ENCODE results near the gene SSC4D. TPM values are rescaled to one million over a fixed set of nuclear protein-coding genes. Genes with fewer than 3 reads are reported as not detected.
"Not testable (repeated sequence)": the region's sequence is repeated elsewhere in the genome, so short reads cannot be mapped to it uniquely, and the experiment has no call there.

SSC4D gene
- total and polyA plus RNA-seq, 11 donors, result 0.23 to 1.6 (median 0.72) TPM

DNA sequence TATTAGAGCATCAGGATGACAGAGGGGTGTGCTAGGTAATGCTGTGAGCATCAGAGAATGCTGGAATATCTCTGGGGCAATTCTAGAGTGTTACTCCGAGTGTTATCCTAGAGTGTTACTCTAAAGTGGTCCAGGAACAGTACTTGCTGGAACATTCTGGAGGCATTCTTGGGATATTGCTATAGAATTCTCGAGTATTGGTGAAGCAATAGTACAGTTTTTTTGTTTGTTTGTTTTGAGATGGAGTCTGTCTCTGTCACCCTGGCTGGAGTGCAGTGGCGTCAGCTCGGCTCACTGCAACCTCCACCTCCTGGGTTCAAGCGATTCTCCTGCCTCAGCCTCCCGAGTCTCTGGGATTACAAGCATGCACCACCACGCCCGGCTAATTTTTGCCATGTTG, 12.6 kb downstream of the SSC4D start:
- TF ChIP-seq CTCF (IDR thresholded peaks at IDR 0.05) (no peak), POLR2A (IDR thresholded peaks at IDR 0.05) (no peak)
- intact Hi-C loops (cut with DNase I), result no loop called here
- no peaks in the 10 kb centered on the region for H3K27me3 ChIP-seq
- H3K4me1 ChIP-seq, result peaks cover 0 to 33% (median 16%) of the 10 kb centered on the region in 12 donors
- H3K9me3 ChIP-seq, result no peaks in the 10 kb centered on the region
- 63 to 76% (median 70%) methylated on average over 8 of the region's 8 CpGs for WGBS, 4 donors
- H3K27ac ChIP-seq, result no peak overlapping the region
- H3K36me3 ChIP-seq, result no peaks in the 10 kb centered on the region
- DNase-seq (no peak), ATAC-seq (no peak)
- H3K4me3 ChIP-seq, result peak overlapping the region in 8 of 12 donors; percentile 24 to 64 (median 52)

- Histone ChIP-seq H3K4me3 (no peak overlapping the region), H3K36me3 (no peaks in the 10 kb centered on the region), H3K27me3 (no peaks in the 10 kb centered on the region), H3K9me3 (no peaks in the 10 kb centered on the region), H3K4me1 (peaks cover 0 to 33% (median 16%) of the 10 kb centered on the region in 12 donors), H3K27ac (no peak overlapping the region)
- no peak for TF ChIP-seq CTCF (IDR thresholded peaks at IDR 0.05)
- no peak for TF ChIP-seq POLR2A (IDR thresholded peaks at IDR 0.05)
- intact Hi-C loops (cut with DNase I), result no loop called here
- 74 to 79% (median 78%) methylated on average over 13 of the region's 13 CpGs for WGBS, 4 donors
- ATAC-seq (no peak), DNase-seq (no peak)
Observed at GRCh38 chr7:76395965-76396726, 13.4 kb downstream of the SSC4D start.

DNA sequence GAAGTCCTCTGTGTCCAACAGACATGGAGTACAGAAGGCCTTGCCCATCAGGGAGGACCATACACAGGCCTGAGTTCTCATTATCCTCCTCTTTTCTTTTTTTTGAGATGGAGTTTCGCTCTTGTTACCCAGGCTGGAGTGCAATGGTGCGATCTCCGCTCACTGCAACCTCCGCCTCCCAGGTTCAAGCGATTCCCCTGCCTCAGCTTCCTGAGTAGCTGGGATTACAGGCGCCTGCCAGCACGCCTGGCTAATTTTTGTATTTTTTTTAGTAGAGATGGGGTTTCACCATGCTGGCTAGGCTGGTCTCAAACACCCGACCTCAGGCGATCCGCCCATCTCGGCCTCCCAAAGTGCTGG, 13.9 kb downstream of the SSC4D start:
- H3K36me3 ChIP-seq; DNase-seq; intact Hi-C loops (cut with DNase I); H3K9me3 ChIP-seq; H3K27me3 ChIP-seq; H3K4me3 ChIP-seq; ATAC-seq; H3K27ac ChIP-seq: not testable (repeated sequence)
- peaks cover 0 to 33% (median 16%) of the 10 kb centered on the region in 12 donors for H3K4me1 ChIP-seq
- 83 to 96% (median 96%) methylated on average over 11 of the region's 11 CpGs for WGBS, 4 donors

- no peak for TF ChIP-seq CTCF (IDR thresholded peaks at IDR 0.05)
- no peak for TF ChIP-seq POLR2A (IDR thresholded peaks at IDR 0.05)
- intact Hi-C loops (cut with DNase I), result loop anchor here in 1 of 10 donors (5.0 kb wide), 1 partner anchor 38 kb away; the partner anchor contains the start of gene YWHAG
- Histone ChIP-seq H3K4me3 (no peak overlapping the region), H3K4me1 (peaks cover 0 to 33% (median 16%) of the 10 kb centered on the region in 12 donors), H3K27me3 (no peaks in the 10 kb centered on the region), H3K36me3 (no peaks in the 10 kb centered on the region), H3K9me3 (no peaks in the 10 kb centered on the region), H3K27ac (no peak overlapping the region)
- ATAC-seq (no peak), DNase-seq (no peak)
- 87 to 94% (median 92%) methylated on average over 9 of the region's 9 CpGs for WGBS, 4 donors
Observed at GRCh38 chr7:76394957-76395356, 14.5 kb downstream of the SSC4D start.
